B cell (primary cell): ENCODE measurements around the gene SHLD1. TPM values are rescaled to one million over a fixed set of nuclear protein-coding genes. Genes with fewer than 3 reads are reported as not detected.

Source experiments
- ATAC-seq: fragments of 200-7000 bp; cut with Tn5 transposase; one replicate; pipeline ENCODE4 v1.10.0; 2021; ENCODE audit warnings: low read depth, mild to moderate bottlenecking, moderate number of reproducible peaks, moderate library complexity
- CTCF ChIA-PET: fragments of 350-600 bp; sonication (Branson Sonifier 250); formaldehyde crosslinking; loops from one replicate; lab custom pipeline; 2021; ENCODE audit warnings: antibody characterized with exemption, inconsistent platforms; lab: Charles Lee
- POLR2A ChIA-PET: fragments of 350-600 bp; sonication (Branson Sonifier 250); formaldehyde crosslinking; loops from one replicate; lab custom pipeline; 2021; ENCODE audit warnings: antibody characterized with exemption; lab: Charles Lee
- DNase-seq: peaks from one replicate; pipeline ENCODE4 v3.0.0; 2013
- H2AFZ ChIP-seq: 2 replicates; pipeline ENCODE4 v1.6.1; 2012; ENCODE audit warnings: mild to moderate bottlenecking, low read depth, low read length; ENCODE audit not compliant: insufficient read depth, poor library complexity, severe bottlenecking
- H3K27ac ChIP-seq, 2 donors: 1 replicate in 1 of 2; 2 replicates in 1 of 2; pipeline ENCODE4 v1.5.1; 2012 to 2013; ENCODE audit warnings: low read length in 2 of 2, mild to moderate bottlenecking in 2 of 2, moderate library complexity in 1 of 2
- H3K27me3 ChIP-seq, 4 experiments: fragments of 200-600 bp in 1 of 4; sonication (generic) in 1 of 4; replicated peaks in 1 of 4; 1 replicate in 2 of 4; 2 replicates in 2 of 4; pipeline versions ENCODE4 v1.6.1 to v1.7.0; 2013 to 2016; ENCODE audit warnings: low read length in 3 of 4, mild to moderate bottlenecking in 2 of 4, mixed read lengths in 1 of 4, moderate library complexity in 1 of 4; ENCODE audit not compliant: insufficient read depth in 4 of 4, control insufficient read depth in 3 of 4; ENCODE audit errors: control extremely low read depth in 1 of 4
- H3K36me3 ChIP-seq, 2 experiments: replicated peaks in 1 of 2; 1 replicate in 1 of 2; 2 replicates in 1 of 2; pipeline versions ENCODE4 v1.6.1 to v1.7.1; 2013; ENCODE audit warnings: low read length in 1 of 2; ENCODE audit not compliant: insufficient read depth in 2 of 2, control insufficient read depth in 1 of 2; ENCODE audit errors: control extremely low read depth in 1 of 2, extremely low read depth in 1 of 2
- H3K4me1 ChIP-seq, 2 donors: fragments of 200-600 bp in 1 of 2; sonication (generic) in 1 of 2; 1 replicate in 1 of 2; 2 replicates in 1 of 2; pipeline versions ENCODE4 v1.5.1 to v1.6.1; 2013 to 2017; ENCODE audit warnings: low read length in 2 of 2; ENCODE audit not compliant: control insufficient read depth in 2 of 2, insufficient read depth in 2 of 2
- H3K4me2 ChIP-seq: replicated peaks from 2 replicates; pipeline ENCODE3; 2012; ENCODE audit warnings: mild to moderate bottlenecking, low read depth, low read length; ENCODE audit not compliant: poor library complexity, severe bottlenecking
- H3K4me3 ChIP-seq, 5 experiments: fragments of 200-600 bp in 1 of 5; sonication (generic) in 1 of 5; 1 replicate in 3 of 5; 2 replicates in 2 of 5; pipeline versions ENCODE4 v1.5.1 to v1.7.0; 2011 to 2016; ENCODE audit warnings: low read length in 4 of 5, mild to moderate bottlenecking in 4 of 5, low read depth in 2 of 5, control low read depth in 1 of 5, moderate library complexity in 1 of 5; ENCODE audit not compliant: insufficient read depth in 1 of 5; ENCODE audit errors: control extremely low read depth in 1 of 5, extremely low read depth in 1 of 5
- H3K79me2 ChIP-seq: fragments of 200-600 bp; sonication (generic); one replicate; pipeline ENCODE4 v1.6.0; 2016; ENCODE audit warnings: low read length; ENCODE audit not compliant: control insufficient read depth, insufficient read depth
- H3K9ac ChIP-seq: fragments of 200-600 bp; sonication (generic); 2 replicates; pipeline ENCODE4 v1.6.1; 2017; ENCODE audit warnings: mild to moderate bottlenecking, low read length, moderate library complexity
- H3K9me3 ChIP-seq, 3 donors: one replicate each; pipeline versions ENCODE4 v1.6.1 to v1.7.1; 2013; ENCODE audit warnings: low read length in 2 of 3; ENCODE audit not compliant: control insufficient read depth in 2 of 3, insufficient read depth in 1 of 3; ENCODE audit errors: control extremely low read depth in 1 of 3
- H4K20me1 ChIP-seq: 2 replicates; pipeline ENCODE4 v1.6.0; 2012; ENCODE audit warnings: mild to moderate bottlenecking, low read length; ENCODE audit not compliant: insufficient read depth, control insufficient read depth, poor library complexity, severe bottlenecking
- H3K27ac Mint-ChIP-seq: one replicate; pipeline ENCODE4 v1.8.0; 2021; ENCODE audit warnings: mixed read lengths
- H3K27me3 Mint-ChIP-seq: one replicate; pipeline ENCODE4 v1.8.0; 2021; ENCODE audit warnings: mixed read lengths
- H3K4me1 Mint-ChIP-seq: one replicate; pipeline ENCODE4 v1.8.0; 2021; ENCODE audit warnings: mixed read lengths
- H3K4me3 Mint-ChIP-seq: one replicate; pipeline ENCODE4 v1.8.0; 2021; ENCODE audit warnings: mixed read lengths
- H3K9me3 Mint-ChIP-seq: one replicate; pipeline ENCODE4 v1.8.0; 2022; ENCODE audit warnings: mixed read lengths; ENCODE audit not compliant: insufficient read depth
- EZH2 ChIP-seq: IDR thresholded peaks from 2 replicates; pipeline ENCODE4 v1.6.1; 2012; ENCODE audit warnings: borderline replicate concordance, low read depth, mild to moderate bottlenecking, moderate library complexity, low read length; ENCODE audit not compliant: insufficient read depth, poor library complexity, severe bottlenecking
- WGBS: methylation state at CpG from one replicate; pipeline ENCODE4 v1.1.5; 2013; ENCODE audit warnings: missing lambda C conversion rate; ENCODE audit not compliant: insufficient coverage; 5-methylcytosine and 5-hydroxymethylcytosine counted together
- intact Hi-C: fragments of 100-400 bp; cut with micrococcal nuclease; formaldehyde crosslinking; loops from one replicate; pipeline ENCODE4 v1.10.0; 2022
- polyA plus RNA-seq: library from polyadenylated mRNA; depleted of rRNA; stranded (reverse); fragments of >200 nt; gene quantifications from 2 replicates; pipeline ENCODE4 v1.2.3, GENCODE V29; 2012
- total RNA-seq, 2 donors: library from RNA; stranded (reverse); fragments of 120-200 nt in 1 of 2; gene quantifications; 1 replicate in 1 of 2; 2 replicates in 1 of 2; pipeline versions ENCODE4 v1.2.3 to v1.2.4, GENCODE V29; 2013 to 2022
- TF ChIP-seq, protein P1 (sequence below): fragments of 200-600 bp; IDR thresholded peaks from one replicate; pipeline ENCODE4 v1.8.0; 2022; ENCODE audit warnings: antibody characterized with exemption, mild to moderate bottlenecking

SHLD1 gene
- total and polyA plus RNA-seq, 2 donors (not counting 1 experiment from before 2014, with no cell fraction given): 15.4 to 18.5 TPM

DNA sequence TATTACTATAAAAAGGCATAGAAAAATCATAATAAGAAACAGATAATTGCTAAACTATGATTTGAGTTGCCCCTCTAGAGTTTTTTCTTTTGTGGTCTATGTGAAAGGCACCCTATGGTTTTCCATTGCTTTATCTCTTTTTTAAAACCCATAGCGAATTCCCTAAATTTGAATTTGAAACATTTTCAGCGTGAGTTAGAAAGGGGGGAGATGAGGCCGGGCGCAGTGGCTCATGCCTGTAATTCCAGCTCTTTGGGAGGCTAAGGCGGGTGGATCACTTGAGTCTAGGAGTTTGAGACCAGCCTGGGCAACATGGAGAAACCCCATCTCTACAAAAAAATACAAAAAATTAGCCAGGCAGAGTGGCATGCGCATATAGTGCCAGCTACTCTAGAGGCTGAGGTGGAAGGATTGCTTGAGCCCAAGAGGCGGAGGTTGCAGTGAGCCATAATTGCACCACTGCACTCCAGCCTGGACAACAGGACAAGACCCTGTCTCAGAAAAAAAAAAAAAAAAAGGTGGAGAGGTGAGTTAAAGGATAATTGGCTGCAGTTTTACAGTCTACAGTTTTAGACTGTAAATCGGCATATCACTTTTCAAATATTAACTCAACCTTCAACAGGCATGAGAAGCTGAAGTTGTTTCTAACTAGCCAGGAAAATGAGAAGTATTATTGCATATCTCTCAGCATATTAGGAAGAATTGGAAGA, 46.3 kb downstream of the SHLD1 start:
- Mint-ChIP-seq H3K4me1 (peaks cover 31% of the 10 kb centered on the region), H3K27me3 (no peaks in the 10 kb centered on the region), H3K4me3 (no peak overlapping the region), H3K9me3 (no peaks in the 10 kb centered on the region), H3K27ac (peak overlapping the region; percentile 100)
- Histone ChIP-seq H3K36me3 (peaks cover 0 to 7% of the 10 kb centered on the region in 2 experiments), H3K79me2 (peaks cover 42% of the 10 kb centered on the region), H3K27ac (peak overlapping the region; percentile 84 to 89), H3K4me2 (peak overlapping the region; percentile 55), H3K9ac (no peak overlapping the region), H3K9me3 (peaks cover 0 to 9% (median 0%) of the 10 kb centered on the region in 3 donors), H3K4me1 (peaks cover 17 to 32% of the 10 kb centered on the region in 2 donors), H2AFZ (no peak overlapping the region), H3K27me3 (no peaks in the 10 kb centered on the region), H3K4me3 (no peak overlapping the region), H4K20me1 (no peaks in the 10 kb centered on the region)
- TF ChIP-seq, protein P1, sequence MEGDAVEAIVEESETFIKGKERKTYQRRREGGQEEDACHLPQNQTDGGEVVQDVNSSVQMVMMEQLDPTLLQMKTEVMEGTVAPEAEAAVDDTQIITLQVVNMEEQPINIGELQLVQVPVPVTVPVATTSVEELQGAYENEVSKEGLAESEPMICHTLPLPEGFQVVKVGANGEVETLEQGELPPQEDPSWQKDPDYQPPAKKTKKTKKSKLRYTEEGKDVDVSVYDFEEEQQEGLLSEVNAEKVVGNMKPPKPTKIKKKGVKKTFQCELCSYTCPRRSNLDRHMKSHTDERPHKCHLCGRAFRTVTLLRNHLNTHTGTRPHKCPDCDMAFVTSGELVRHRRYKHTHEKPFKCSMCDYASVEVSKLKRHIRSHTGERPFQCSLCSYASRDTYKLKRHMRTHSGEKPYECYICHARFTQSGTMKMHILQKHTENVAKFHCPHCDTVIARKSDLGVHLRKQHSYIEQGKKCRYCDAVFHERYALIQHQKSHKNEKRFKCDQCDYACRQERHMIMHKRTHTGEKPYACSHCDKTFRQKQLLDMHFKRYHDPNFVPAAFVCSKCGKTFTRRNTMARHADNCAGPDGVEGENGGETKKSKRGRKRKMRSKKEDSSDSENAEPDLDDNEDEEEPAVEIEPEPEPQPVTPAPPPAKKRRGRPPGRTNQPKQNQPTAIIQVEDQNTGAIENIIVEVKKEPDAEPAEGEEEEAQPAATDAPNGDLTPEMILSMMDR: no peak
- TF ChIP-seq EZH2: no peak
- ATAC-seq: no peak
- intact Hi-C loops: no loop called here
- WGBS: 100% methylated on average over 1 of the region's 8 CpGs
- CTCF ChIA-PET: interaction anchor here (0.6 to 2.5 kb wide), 11 partner anchors 9 to 267 kb away, joined by 3 to 23 read pairs (median 3); no protein-coding TSS in a partner anchor
- POLR2A ChIA-PET: interaction anchor here (0.6 to 0.7 kb wide), 3 partner anchors 145 to 292 kb away, joined by 3 to 5 read pairs (median 3); no protein-coding TSS in a partner anchor
- no peak for DNase-seq

DNA sequence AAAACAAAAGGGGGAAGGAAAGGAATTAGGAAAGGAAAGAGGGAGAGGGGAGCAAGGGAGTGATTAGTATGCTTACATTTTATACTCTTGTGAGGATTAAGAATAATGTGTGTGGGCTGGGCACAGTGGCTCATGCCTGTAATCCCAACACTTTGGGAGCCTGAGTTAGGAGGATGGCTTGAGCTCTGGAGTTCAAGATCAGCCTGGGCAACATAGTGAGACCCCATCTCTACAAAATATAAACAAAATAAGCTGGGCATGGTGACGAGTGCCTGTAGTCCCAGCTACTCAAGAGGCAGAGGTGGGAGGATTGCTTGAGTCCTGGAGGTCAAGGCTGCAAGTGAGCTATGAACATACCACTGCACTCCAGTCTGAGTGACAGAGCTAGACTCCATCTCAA, 47.0 kb downstream of the SHLD1 start:
- no peak overlapping the region for H3K9ac ChIP-seq
- no peak overlapping the region for H3K4me3 ChIP-seq
- ATAC-seq (no peak), DNase-seq (no peak)
- Mint-ChIP-seq H3K27ac (peak overlapping the region; percentile 100), H3K4me1 (peaks cover 26% of the 10 kb centered on the region), H3K27me3 (no peaks in the 10 kb centered on the region), H3K4me3 (peak overlapping the region; percentile 15), H3K9me3 (no peaks in the 10 kb centered on the region)
- peaks cover 0 to 9% (median 0%) of the 10 kb centered on the region in 3 donors for H3K9me3 ChIP-seq
- ChIA-PET POLR2A (interaction anchor here (0.7 to 1.1 kb wide), 3 partner anchors 27 to 154 kb away, joined by 3 to 6 read pairs (median 5); no protein-coding TSS in a partner anchor), CTCF (interaction anchor here (0.6 to 2.5 kb wide), 7 partner anchors 9 to 268 kb away, joined by 3 to 23 read pairs (median 10); no protein-coding TSS in a partner anchor)
- H3K36me3 ChIP-seq: peaks cover 0 to 7% of the 10 kb centered on the region in 2 experiments
- TF ChIP-seq, protein P1: no peak
- TF ChIP-seq EZH2: no peak
- no CpG with 5 or more reads among the region's 1 CpG for whole genome bisulfite sequencing
- H3K4me1 ChIP-seq: peaks cover 17 to 32% of the 10 kb centered on the region in 2 donors
- H3K27ac ChIP-seq: peak overlapping the region; percentile 84 to 89
- H3K27me3 ChIP-seq: no peaks in the 10 kb centered on the region
- H3K4me2 ChIP-seq: peak overlapping the region; percentile 55
- intact Hi-C loops: no loop called here
- no peak overlapping the region for H2AFZ ChIP-seq
- H3K79me2 ChIP-seq: peaks cover 46% of the 10 kb centered on the region
- H4K20me1 ChIP-seq: no peaks in the 10 kb centered on the region
